ENCODE data around the gene CAMK2G.
"Not testable (repeated sequence)": the region's sequence is repeated elsewhere in the genome, so short reads cannot be mapped to it uniquely, and the experiment has no call there.

The CAMK2G gene

DNA sequence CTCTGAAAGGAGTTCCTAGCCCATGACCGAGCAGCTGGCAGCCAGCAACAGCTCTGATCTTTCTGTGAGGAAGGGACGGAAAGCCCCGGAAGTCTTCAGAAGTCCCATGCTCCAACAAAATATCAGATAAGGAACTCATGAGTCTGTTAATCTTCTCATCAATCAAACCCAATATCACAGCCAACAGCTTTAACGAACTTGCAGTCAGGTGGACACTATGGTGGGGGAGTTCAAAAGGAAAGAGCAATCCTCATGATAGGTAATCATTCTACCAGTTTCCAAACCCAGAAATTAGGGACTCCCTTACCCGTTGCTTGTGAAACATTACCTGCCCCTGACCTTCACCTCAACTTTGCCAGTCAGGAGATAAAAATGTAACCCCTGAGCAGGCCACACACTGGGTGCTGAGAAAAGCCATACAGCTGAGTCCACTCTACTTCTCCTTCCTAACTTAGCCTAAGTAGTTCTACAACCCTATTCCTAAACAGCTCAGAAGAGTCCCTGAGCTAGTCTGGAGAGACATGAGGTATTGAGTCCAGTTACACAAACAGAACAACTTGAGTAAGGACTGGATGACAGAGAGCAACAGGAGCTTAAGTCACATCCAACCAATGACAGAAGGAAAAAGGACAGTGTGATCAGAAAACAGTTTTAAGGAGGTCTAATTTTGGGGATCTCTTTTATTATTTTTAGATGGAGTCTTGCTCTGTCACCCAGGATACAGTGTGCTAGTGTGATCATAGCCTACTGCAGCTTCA, 65.1 kb downstream of the CAMK2G start:
- no peak for DNase-seq

GRCh38 chr10:73808021-73808815, 66.1 kb downstream of the CAMK2G start:
- DNase-seq: no peak

- no peak for DNase-seq
Measured at GRCh38 chr10:73807471-73807870, 66.9 kb downstream of the CAMK2G start.

GRCh38 chr10:73806176-73806950, 68.0 kb downstream of the CAMK2G start:
- DNase-seq: no peak

GRCh38 chr10:73803680-73804286, 70.6 kb downstream of the CAMK2G start:
- DNase-seq: no peak

DNA sequence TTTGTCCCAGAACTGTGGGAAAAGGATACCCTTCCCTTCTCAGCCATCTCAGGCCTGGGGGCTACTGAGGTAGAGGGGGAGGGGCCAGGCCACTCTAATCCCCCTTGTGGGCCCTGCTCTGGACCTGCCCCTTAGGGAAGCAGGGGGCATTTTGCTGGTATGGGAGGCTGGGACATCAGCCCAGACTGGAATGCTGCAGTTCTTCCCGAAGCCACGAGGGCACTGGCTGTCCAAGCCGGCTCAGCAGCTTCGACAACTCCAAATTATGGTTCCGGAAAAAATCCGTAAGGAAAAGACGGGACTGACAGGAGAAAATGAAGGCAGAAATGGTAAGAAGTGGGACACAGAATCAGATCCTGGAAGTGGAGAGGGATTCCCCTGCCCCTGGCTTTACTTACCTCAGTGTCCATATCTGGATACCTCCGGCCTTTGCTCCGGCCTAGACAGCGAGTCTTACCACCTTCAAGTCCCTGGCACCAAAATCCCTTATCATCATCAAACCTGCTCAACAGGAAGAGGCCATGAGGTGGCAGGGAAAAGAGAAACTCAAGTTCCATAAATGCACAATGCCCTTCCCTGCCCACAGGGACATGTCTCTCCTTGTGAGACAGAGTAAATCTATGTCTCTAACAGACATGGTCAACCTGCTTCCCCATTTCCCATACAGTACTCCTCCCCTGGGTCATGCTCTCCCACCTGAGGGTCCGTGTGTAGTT, 71.9 kb downstream of the CAMK2G start:
- DNase-seq: no peak

DNA sequence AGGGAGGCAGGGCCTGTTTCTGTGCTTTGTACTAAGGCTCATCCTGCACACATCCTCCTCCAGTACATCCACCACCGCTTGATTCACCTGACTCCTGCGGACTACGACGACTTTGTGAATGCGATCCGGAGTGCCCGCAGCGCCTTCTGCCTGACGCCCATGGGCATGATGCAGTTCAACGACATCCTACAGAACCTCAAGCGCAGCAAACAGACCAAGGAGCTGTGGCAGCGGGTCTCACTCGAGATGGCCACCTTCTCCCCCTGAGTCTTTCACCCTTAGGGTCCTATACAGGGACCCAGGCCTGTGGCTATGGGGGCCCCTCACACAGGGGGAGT, 73.1 kb downstream of the CAMK2G start:
- no peak for DNase-seq

GRCh38 chr10:73800560-73801252, 73.6 kb downstream of the CAMK2G start:
- DNase-seq: no peak

- DNase-seq: no peak
Measured at GRCh38 chr10:73799899-73800559, 74.3 kb downstream of the CAMK2G start.

DNA sequence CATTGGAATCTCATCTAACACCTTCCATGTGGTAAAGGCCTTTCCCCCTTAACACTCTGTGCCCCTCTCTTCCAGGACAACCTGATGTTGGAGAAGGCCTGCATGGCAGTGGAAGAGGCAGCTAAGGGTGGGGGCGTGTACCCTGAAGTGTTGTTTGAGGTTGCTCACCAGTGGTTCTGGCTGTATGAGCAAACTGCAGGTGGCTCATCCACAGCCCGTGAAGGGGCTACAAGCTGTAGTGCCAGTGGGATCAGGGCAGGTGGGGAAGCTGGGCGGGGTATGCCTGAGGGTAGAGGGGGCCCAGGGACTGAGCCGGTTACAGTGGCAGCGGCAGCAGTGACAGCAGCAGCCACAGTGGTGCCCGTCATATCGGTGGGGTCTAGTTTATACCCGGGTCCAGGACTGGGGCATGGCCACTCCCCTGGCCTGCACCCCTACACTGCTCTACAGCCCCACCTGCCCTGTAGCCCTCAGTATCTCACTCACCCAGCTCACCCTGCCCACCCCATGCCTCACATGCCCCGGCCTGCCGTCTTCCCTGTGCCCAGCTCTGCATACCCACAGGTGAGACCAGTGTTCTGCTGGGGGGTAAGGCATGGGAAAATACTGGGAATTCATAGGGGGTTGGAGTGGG, 75.3 kb downstream of the CAMK2G start:
- no peak for DNase-seq

- no peak for DNase-seq
Measured at GRCh38 chr10:73798087-73798486, 76.3 kb downstream of the CAMK2G start.

DNA sequence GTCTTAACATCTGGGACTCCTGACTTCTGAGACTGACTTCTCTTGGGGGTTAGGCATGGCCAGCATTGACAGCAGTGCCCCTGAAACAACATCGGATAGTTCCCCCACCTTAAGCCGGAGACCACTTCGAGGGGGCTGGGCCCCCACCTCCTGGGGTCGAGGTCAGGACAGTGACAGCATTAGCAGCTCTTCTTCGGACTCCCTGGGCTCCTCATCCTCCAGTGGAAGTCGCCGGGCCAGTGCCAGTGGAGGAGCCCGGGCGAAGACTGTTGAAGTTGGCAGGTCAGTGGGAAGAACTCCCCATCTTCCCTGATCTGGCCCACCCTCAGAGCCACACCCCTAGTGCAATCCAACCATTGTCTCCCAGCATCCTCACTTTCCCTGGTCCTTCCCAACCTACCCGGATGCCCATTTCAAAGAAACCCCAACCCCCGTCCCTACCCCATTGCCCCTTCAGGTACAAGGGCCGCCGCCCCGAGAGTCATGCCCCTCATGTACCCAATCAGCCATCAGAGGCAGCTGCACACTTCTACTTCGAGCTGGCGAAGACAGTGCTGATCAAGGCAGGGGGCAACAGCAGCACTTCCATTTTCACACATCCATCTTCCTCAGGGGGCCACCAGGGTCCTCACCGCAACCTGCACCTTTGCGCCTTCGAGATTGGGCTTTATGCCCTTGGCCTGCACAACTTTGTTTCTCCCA, 76.9 kb downstream of the CAMK2G start:
- no peak for DNase-seq

DNA sequence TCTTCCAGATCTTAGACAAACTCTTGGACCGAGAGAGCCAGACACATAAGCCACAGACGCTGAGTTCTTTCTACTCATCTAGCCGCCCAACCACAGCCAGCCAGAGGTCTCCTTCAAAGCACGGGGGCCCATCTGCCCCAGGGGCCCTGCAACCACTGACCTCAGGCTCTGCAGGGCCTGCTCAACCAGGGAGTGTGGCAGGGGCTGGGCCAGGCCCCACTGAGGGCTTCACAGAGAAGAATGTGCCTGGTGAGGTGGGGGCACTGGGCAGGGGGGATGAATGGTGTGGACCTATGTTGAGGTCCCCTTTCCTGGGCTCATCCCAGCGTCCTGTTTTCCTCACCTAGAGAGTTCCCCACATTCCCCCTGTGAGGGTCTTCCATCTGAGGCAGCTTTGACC, 77.6 kb downstream of the CAMK2G start:
- no peak for DNase-seq

GRCh38 chr10:73796035-73796434, 78.3 kb downstream of the CAMK2G start:
- DNase-seq: not testable (repeated sequence)

DNA sequence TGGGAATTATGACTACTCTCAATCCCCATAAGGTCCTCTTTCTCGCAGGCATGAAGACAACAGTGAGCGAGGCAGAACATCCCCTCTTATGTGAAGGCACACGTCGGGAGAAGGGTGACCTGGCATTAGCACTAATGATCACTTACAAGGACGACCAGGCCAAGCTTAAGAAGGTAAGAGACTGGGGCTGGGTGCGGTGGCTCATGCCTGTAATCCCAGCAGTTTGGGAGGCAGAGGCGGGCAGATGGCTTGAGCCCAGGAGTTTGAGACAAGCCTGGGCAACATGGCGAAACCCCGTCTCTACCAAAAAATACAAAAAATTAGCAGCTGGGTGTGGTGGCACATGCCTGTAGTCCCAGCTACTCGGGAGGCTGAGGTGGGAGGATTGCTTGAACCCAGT, 78.9 kb downstream of the CAMK2G start:
- not testable (repeated sequence) for DNase-seq

DNA sequence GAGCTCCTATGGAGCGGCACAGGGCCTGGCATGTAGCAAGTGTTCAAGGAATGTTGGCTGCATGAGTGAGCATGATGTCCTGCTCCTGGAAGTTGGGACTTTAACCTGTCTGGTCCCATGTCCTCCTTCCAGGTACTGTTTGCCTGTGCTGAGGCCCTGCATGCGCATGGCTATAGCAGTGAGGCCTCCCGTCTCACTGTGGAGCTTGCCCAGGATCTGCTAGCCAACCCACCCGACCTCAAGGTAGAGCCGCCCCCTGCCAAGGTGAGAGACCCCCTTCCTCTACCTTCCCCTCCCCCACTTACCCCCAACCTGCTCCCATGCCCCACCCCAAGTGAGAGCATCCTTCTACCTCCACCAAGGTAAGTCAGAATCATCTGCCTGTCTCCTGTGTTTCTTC, 80.9 kb downstream of the CAMK2G start:
- no peak for DNase-seq

- no peak for DNase-seq
Measured at GRCh38 chr10:73791871-73792400, 82.4 kb downstream of the CAMK2G start.

DNA sequence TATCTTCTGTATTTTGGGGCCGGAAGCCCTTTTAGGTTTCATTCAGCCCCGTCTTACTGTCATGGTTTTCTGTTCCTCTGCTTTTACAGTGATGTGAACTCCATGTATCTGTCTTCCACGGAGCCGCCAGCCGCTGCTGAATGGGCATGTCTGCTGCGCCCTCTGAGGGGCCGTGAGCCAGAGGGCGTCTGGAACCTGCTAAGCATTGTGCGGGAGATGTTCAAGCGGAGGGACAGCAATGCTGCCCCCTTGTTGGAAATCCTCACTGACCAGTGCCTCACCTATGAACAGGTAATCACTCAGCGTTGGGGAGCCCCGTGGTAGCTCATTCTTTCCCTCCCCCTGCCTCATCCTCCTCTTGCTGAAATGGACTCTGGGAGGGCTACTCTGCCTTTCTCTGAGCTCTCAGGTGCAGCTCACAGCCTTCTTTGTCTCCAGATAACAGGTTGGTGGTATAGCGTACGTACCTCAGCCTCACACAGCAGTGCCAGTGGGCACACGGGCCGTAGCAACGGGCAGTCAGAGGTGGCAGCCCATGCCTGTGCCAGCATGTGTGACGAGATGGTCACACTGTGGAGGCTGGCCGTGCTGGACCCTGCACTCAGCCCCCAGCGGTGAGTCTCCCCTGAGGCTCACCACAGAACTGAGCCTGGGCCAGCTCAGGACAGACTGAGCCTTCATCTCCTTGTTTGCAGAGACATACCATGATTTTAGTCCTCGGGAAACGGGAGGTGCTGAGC, 83.3 kb downstream of the CAMK2G start:
- DNase-seq: no peak

GRCh38 chr10:73789659-73790055, 84.7 kb downstream of the CAMK2G start:
- DNase-seq: no peak

Measured in NCI-H1436 treated with DMSO at 0.1 percent for 48 hours (cell line).